ENCODE measurements around the gene RAPGEF5.

RAPGEF5 gene

GRCh38 chr7:22375359-22376048, 18.6 kb upstream of the RAPGEF5 start:
- no peak for DNase-seq

GRCh38 chr7:22373911-22374310, 17.0 kb upstream of the RAPGEF5 start:
- no peak for DNase-seq

GRCh38 chr7:22373388-22373787, 16.4 kb upstream of the RAPGEF5 start:
- DNase-seq, result no peak

- DNase-seq, result no peak
Measured at GRCh38 chr7:22372863-22373262, 15.9 kb upstream of the RAPGEF5 start.

GRCh38 chr7:22371878-22372277, 14.9 kb upstream of the RAPGEF5 start:
- no peak for DNase-seq

GRCh38 chr7:22364900-22365299, 7.9 kb upstream of the RAPGEF5 start:
- DNase-seq, result no peak

DNA sequence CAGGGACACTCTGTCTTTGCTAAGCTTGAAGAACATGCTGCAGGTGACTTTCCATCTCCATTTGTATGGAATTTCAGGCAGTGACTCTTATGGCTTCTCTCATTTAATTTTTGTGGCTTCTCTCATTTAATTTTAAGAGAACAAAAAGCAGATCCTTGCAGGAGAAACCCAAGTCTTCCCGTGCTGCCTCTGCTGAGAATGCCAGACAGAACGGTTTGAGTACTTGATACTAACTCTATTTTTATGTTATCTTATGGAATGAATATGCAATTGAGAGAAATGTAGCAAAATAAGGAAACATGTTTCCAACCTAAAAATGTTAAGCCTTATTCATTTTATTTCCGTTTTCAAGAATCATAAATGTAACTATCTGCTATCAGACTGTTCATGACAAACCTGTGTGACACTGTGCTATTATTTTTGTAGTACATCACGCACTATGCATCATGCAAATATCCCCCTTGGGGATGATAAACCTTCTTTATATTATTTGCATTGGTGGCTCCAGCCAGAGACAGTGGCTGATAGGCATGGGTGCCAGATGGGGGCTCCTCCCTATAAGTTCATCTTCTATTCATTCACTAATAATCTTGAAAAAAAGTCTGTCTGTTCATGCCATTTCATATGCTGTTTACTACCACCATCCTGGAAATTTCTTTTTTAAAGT, 6.9 kb upstream of the RAPGEF5 start:
- DNase-seq, result no peak

DNA sequence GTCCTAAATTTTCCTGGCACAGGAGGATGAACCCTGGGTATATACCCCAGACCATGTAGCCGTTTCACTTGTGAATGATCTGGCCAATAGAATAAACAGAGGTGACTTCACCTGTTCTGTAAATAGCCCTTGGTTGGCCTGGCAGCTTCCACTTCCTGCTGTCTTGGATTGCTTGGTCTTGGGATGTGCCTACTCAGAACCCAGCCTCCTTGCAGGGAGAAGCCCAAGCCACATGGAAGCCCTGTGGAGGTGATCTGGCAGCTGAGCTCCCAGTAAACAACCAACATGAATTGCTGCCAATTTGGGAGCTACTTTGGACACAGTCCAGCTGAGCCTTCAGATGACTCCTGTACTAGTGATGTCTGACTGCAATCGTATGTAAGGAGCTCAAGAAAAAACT, 4.8 kb upstream of the RAPGEF5 start:
- no peak for DNase-seq

DNA sequence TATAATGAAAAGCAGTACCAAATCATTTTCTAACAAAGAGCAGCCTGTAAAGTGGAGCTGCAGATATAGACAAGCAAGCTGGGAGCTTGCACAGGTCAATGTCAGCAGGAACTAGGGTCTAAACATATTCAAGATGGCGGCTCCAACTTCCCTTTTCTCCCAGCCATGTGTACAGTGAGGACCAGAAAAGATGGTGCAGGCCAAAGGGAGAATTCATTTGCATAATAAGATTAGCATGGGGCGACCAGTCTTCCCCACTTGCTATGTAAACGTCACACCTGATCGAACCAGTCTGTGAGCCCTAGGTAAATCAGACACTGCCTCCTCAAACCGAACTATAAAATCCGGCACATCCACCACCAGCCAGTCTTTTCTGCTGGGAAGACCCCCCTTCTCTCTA, 4.4 kb upstream of the RAPGEF5 start:
- DNase-seq, result no peak

- no peak for DNase-seq
Measured at GRCh38 chr7:22358820-22359697, 2.1 kb upstream of the RAPGEF5 start.

DNA sequence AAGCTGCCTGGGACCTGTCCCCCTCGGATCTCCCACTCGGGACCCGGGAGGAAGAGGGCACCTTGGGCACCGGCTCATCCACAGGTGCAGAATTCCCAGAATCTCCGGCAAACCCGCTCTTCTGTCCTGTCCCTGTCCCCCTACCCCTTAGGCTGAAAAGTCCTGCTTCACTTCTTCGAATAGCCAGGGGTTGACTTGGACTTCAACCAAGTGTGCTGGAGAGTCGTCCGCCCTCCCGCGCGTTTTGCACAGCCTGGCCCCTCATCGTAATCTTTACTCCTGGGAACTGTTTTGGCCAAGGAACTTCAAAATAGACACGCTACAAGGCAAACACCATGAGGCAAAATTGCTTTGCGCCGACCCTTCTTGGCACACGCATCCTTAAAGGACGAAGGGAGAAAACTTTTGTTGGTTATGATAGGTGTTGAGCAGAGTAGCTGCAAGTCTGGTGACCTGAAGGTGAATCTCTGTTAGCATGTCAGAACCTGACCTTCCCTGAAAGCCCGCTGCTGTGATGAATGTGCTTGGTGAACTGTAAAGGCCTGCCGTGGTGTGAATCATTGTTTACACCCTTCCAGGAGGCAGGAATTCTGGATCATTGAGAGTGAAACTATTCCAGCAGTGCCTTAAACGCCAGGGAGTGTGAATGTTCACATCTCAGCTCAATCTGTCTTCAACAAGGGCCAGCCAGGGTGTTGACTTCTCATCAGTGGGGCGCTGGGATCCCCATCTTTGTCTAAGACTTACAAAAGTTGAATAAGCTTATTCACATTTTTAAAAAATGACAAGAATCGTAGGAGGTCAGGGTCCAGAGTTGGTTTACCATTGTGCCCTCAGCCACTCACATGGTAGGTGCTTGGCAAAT, 589 bp upstream of the RAPGEF5 start:
- no peak for DNase-seq

DNA sequence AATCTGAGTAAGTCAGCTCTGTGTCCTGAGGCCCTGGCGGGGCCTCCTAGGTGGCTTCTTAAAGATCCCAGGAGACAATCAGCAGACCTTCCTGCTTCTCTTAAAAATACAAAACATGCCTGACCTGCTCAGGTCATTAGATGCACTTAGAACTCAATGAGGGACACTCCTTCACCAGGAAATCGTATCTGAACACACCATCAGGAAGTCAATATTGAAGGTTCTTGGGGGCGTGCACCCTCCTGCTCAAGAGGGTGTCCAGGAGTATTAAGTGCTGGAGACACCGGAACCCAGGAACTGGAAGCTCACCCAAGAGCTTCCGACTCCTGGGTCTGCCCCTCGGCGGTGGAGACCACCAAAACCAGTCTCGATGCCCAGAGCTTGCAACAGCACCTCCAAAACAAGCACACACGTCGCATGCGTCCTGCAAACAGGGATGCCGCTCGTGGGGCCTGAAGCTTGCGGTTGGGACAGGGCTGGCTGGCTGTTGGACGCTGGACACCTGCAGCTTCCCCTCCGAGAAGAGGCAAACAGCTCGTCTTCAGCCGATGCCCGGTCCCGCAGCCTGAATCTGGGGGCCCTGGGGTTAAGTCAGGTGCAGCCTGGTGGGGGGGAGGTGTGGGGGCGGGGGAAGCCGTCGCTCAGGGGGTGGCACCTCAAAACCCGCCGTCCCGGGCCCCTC, 803 bp downstream of the RAPGEF5 start:
- DNase-seq, result no peak

DNA sequence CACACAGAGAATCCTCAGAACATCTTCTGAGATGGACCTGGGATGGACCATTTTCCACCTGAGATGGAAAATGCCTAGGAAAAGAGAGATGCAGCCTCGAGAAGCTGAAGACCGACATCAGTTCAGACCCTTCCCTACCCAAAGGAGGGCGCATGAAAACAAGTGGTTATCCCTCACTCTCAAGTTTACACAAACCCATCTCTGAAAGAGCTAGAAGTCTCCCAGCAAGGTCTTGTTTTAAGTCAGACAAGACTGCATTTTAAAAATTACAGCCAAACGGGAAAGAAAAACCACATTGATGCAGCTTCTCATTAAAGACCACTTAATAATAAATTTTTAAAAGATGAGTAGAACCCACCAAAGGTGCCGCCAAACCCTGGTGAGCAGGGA, 1.3 kb downstream of the RAPGEF5 start:
- no peak for DNase-seq

- DNase-seq, result no peak
Measured at GRCh38 chr7:22354462-22354861, 2.5 kb downstream of the RAPGEF5 start.

DNA sequence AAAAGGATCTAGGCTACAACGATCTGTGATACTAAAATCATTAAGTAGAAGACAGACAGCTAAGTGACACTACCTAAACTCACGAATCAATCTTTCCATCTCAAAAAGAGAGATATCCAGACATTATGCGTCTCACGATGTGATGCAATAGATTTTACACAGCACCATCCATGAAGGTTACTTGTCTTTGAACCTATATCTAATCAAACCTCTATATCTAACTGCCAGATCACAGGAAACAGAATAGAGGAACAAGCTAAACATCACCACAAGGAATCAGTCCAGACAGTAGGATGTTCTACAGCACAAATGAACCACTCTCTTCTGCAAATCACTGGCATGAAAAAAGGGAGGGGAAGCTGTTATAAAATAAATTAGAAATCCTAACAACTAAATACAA, 4.1 kb downstream of the RAPGEF5 start:
- no peak for DNase-seq

DNA sequence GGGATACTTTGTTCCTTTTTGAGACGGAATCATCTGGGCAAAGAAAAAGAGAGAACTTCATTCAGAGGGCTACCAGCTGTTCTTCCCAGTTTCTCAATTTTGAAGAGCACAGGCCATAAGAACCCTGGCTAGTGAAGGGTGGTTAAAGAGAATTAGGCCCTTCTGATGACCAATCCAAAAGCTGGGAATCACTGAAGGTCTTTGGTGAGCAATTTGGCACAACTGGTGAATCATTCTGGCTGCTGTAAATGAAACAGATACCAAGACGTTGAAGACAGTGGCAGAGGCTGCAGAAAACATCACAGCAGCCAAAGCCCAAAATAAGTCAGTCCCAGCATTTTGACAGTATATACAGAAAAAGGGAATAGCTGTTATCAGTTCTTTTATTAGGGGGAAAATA, 5.1 kb downstream of the RAPGEF5 start:
- DNase-seq, result no peak

DNA sequence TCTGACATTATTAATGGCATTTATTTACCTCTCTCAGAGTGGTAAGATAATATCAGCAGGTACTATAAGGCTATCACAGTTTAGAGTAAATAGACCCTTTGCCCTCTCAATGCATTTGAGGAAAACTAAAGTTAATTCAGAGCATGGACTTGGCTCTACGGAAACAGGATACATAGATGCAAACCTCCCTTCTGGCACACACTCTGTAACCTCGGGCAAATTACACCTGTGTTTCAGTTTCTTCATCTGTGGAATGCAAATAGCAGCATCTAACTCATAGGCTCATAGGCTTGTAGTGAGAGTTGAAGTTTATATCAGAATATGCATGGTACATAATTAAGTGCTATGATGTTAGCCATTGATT, 5.6 kb downstream of the RAPGEF5 start:
- DNase-seq, result no peak

GRCh38 chr7:22350466-22351328, 6.3 kb downstream of the RAPGEF5 start:
- DNase-seq, result no peak

- no peak for DNase-seq
Measured at GRCh38 chr7:22348379-22348778, 8.6 kb downstream of the RAPGEF5 start.

- DNase-seq, result no peak
Measured at GRCh38 chr7:22346383-22347107, 10.4 kb downstream of the RAPGEF5 start.

GRCh38 chr7:22344655-22345054, 12.3 kb downstream of the RAPGEF5 start:
- DNase-seq, result no peak

Measured in GDM1 (cell line).